Prostate gland (tissue), 2 donors: ENCODE measurements around the gene MAGI2.

Source experiments
- CTCF ChIP-seq, 4 experiments: fragments of 200-600 bp in 2 of 4; fragments of 450-650 bp in 2 of 4; sonication (generic) in 2 of 4; IDR thresholded peaks; 1 replicate in 3 of 4; 2 replicates in 1 of 4; pipeline ENCODE4 v1.5.1; 2016 to 2019; ENCODE audit warnings: antibody characterized with exemption in 4 of 4, mild to moderate bottlenecking in 2 of 4, moderate library complexity in 2 of 4
- POLR2A ChIP-seq: fragments of 450-650 bp; IDR thresholded peaks from one replicate; pipeline ENCODE4 v1.6.1; 2016; ENCODE audit warnings: antibody characterized with exemption, mild to moderate bottlenecking
- POLR2AphosphoS5 ChIP-seq: sonication (generic); formaldehyde crosslinking; IDR thresholded peaks from one replicate; pipeline ENCODE4 v1.6.1; 2017; ENCODE audit warnings: antibody characterized with exemption

GRCh38 chr7:78441737-78442136, 1011.7 kb downstream of the MAGI2 start:
- no peak for TF ChIP-seq CTCF (IDR thresholded peaks at IDR 0.05)
- TF ChIP-seq POLR2A: no peak
- no peak for TF ChIP-seq POLR2AphosphoS5
